ENCODE data around the gene AMBN.

Gene AMBN

GRCh38 chr4:70606459-70606858, 14.4 kb downstream of the AMBN start:
- no peaks in the 10 kb centered on the region for H3K27me3 ChIP-seq
- no peaks in the 10 kb centered on the region for H3K4me1 ChIP-seq
- H3K9ac ChIP-seq, result no peak overlapping the region
- H3K4me3 ChIP-seq, result no peak overlapping the region
- H3K27ac ChIP-seq, result no peak overlapping the region
- TF ChIP-seq Cebpa-rat (IDR thresholded peaks at IDR 0.05), result no peak
- no peak overlapping the region for H3K4me2 ChIP-seq
- H3K36me3 ChIP-seq, result no peaks in the 10 kb centered on the region
- H3K9me3 ChIP-seq, result no peaks in the 10 kb centered on the region
- H4K20me1 ChIP-seq, result no peaks in the 10 kb centered on the region

- no peaks in the 10 kb centered on the region for H3K4me1 ChIP-seq
- TF ChIP-seq Cebpa-rat (IDR thresholded peaks at IDR 0.05), result no peak
- H3K9ac ChIP-seq, result no peak overlapping the region
- H3K36me3 ChIP-seq, result no peaks in the 10 kb centered on the region
- H3K27me3 ChIP-seq, result no peaks in the 10 kb centered on the region
- H4K20me1 ChIP-seq, result no peaks in the 10 kb centered on the region
- H3K4me3 ChIP-seq, result no peak overlapping the region
- no peak overlapping the region for H3K27ac ChIP-seq
- no peak overlapping the region for H3K4me2 ChIP-seq
- H3K9me3 ChIP-seq, result no peaks in the 10 kb centered on the region
These were observed 15.3 kb downstream of the AMBN start for GRCh38 chr4:70607334-70607853.

GRCh38 chr4:70608324-70608723, 16.3 kb downstream of the AMBN start:
- no peak for TF ChIP-seq Cebpa-rat (IDR thresholded peaks at IDR 0.05)
- Histone ChIP-seq H3K9me3 (no peaks in the 10 kb centered on the region), H3K27me3 (no peaks in the 10 kb centered on the region), H3K4me1 (0 out of 2 replicates have a peak, but pooled peaks cover 1% of the 10 kb centered on the region), H3K9ac (no peak overlapping the region), H3K27ac (no peak overlapping the region), H3K36me3 (no peaks in the 10 kb centered on the region), H3K4me2 (no peak overlapping the region), H4K20me1 (no peaks in the 10 kb centered on the region), H3K4me3 (no peak overlapping the region)

- no peaks in the 10 kb centered on the region for H3K36me3 ChIP-seq
- H3K27ac ChIP-seq, result no peak overlapping the region
- H3K9me3 ChIP-seq, result no peaks in the 10 kb centered on the region
- no peak overlapping the region for H3K9ac ChIP-seq
- H4K20me1 ChIP-seq, result no peaks in the 10 kb centered on the region
- no peak overlapping the region for H3K4me2 ChIP-seq
- no peak for TF ChIP-seq Cebpa-rat (IDR thresholded peaks at IDR 0.05)
- H3K4me1 ChIP-seq, result 0 out of 2 replicates have a peak, but pooled peaks cover 6% of the 10 kb centered on the region
- H3K4me3 ChIP-seq, result no peak overlapping the region
- H3K27me3 ChIP-seq, result 0 out of 2 replicates have a peak, but pooled peaks cover 5% of the 10 kb centered on the region
These were observed 21.5 kb downstream of the AMBN start for GRCh38 chr4:70613306-70614183.

- 0 out of 2 replicates have a peak, but pooled peaks cover 5% of the 10 kb centered on the region for H3K27me3 ChIP-seq
- no peak overlapping the region for H3K9ac ChIP-seq
- no peak overlapping the region for H3K27ac ChIP-seq
- no peak for TF ChIP-seq Cebpa-rat (IDR thresholded peaks at IDR 0.05)
- H3K4me1 ChIP-seq, result 0 out of 2 replicates have a peak, but pooled peaks cover 6% of the 10 kb centered on the region
- H3K9me3 ChIP-seq, result peaks cover 4% of the 10 kb centered on the region; the same call in 1 of the 2 replicates
- H3K4me2 ChIP-seq, result no peak overlapping the region
- no peak overlapping the region for H3K4me3 ChIP-seq
- no peaks in the 10 kb centered on the region for H3K36me3 ChIP-seq
- no peaks in the 10 kb centered on the region for H4K20me1 ChIP-seq
These were observed 22.1 kb downstream of the AMBN start for GRCh38 chr4:70614184-70614555.

- no peak for TF ChIP-seq Cebpa-rat (IDR thresholded peaks at IDR 0.05)
- Histone ChIP-seq H3K4me3 (no peak overlapping the region), H3K9ac (no peak overlapping the region), H4K20me1 (no peaks in the 10 kb centered on the region), H3K27ac (no peak overlapping the region), H3K36me3 (no peaks in the 10 kb centered on the region), H3K4me1 (no peaks in the 10 kb centered on the region), H3K4me2 (no peak overlapping the region), H3K27me3 (no peaks in the 10 kb centered on the region), H3K9me3 (peaks cover 4% of the 10 kb centered on the region; the same call in 1 of the 2 replicates)
These were observed 27.2 kb downstream of the AMBN start for GRCh38 chr4:70619288-70619687.

- Histone ChIP-seq H3K4me3 (no peak overlapping the region), H3K4me2 (no peak overlapping the region), H3K36me3 (no peaks in the 10 kb centered on the region), H3K4me1 (no peaks in the 10 kb centered on the region), H3K27me3 (no peaks in the 10 kb centered on the region), H3K9ac (no peak overlapping the region), H4K20me1 (no peaks in the 10 kb centered on the region), H3K27ac (no peak overlapping the region), H3K9me3 (peaks cover 4% of the 10 kb centered on the region; the same call in 1 of the 2 replicates)
- no peak for TF ChIP-seq Cebpa-rat (IDR thresholded peaks at IDR 0.05)
These were observed 27.7 kb downstream of the AMBN start for GRCh38 chr4:70619778-70620177.

- Histone ChIP-seq H3K4me2 (no peak overlapping the region), H3K27me3 (no peaks in the 10 kb centered on the region), H4K20me1 (no peaks in the 10 kb centered on the region), H3K4me1 (no peaks in the 10 kb centered on the region), H3K36me3 (no peaks in the 10 kb centered on the region), H3K4me3 (no peak overlapping the region), H3K27ac (no peak overlapping the region), H3K9me3 (peaks cover 4% of the 10 kb centered on the region; the same call in 1 of the 2 replicates), H3K9ac (no peak overlapping the region)
- no peak for TF ChIP-seq Cebpa-rat (IDR thresholded peaks at IDR 0.05)
These were observed 31.3 kb downstream of the AMBN start for GRCh38 chr4:70623323-70623722.

GRCh38 chr4:70624226-70624793, 32.3 kb downstream of the AMBN start:
- Histone ChIP-seq H4K20me1 (no peaks in the 10 kb centered on the region), H3K27ac (no peak overlapping the region), H3K27me3 (no peaks in the 10 kb centered on the region), H3K4me3 (no peak overlapping the region), H3K4me2 (no peak overlapping the region), H3K4me1 (no peaks in the 10 kb centered on the region), H3K9me3 (no peaks in the 10 kb centered on the region), H3K9ac (no peak overlapping the region), H3K36me3 (no peaks in the 10 kb centered on the region)
- no peak for TF ChIP-seq Cebpa-rat (IDR thresholded peaks at IDR 0.05)

- Histone ChIP-seq H3K4me2 (no peak overlapping the region), H4K20me1 (no peaks in the 10 kb centered on the region), H3K36me3 (no peaks in the 10 kb centered on the region), H3K4me3 (no peak overlapping the region), H3K27me3 (no peaks in the 10 kb centered on the region), H3K9me3 (no peaks in the 10 kb centered on the region), H3K9ac (no peak overlapping the region), H3K27ac (no peak overlapping the region), H3K4me1 (no peaks in the 10 kb centered on the region)
- no peak for TF ChIP-seq Cebpa-rat (IDR thresholded peaks at IDR 0.05)
These were observed 35.6 kb downstream of the AMBN start for GRCh38 chr4:70627620-70628019.
